Measurements from ENCODE around the gene XRRA1. TPM values are rescaled to one million over a fixed set of nuclear protein-coding genes. Genes with fewer than 3 reads are reported as not detected.
A peak's percentile ranks its signal among the peaks of the same experiment; 100 is the strongest.

Gene XRRA1
- total RNA-seq, 1 donor = 9.8 TPM

- TF ChIP-seq, protein P1, sequence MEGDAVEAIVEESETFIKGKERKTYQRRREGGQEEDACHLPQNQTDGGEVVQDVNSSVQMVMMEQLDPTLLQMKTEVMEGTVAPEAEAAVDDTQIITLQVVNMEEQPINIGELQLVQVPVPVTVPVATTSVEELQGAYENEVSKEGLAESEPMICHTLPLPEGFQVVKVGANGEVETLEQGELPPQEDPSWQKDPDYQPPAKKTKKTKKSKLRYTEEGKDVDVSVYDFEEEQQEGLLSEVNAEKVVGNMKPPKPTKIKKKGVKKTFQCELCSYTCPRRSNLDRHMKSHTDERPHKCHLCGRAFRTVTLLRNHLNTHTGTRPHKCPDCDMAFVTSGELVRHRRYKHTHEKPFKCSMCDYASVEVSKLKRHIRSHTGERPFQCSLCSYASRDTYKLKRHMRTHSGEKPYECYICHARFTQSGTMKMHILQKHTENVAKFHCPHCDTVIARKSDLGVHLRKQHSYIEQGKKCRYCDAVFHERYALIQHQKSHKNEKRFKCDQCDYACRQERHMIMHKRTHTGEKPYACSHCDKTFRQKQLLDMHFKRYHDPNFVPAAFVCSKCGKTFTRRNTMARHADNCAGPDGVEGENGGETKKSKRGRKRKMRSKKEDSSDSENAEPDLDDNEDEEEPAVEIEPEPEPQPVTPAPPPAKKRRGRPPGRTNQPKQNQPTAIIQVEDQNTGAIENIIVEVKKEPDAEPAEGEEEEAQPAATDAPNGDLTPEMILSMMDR (IDR thresholded peaks at IDR 0.05; ENCODE audit: extremely low read depth, low read depth, low read length) = no peak
- Histone ChIP-seq H3K27ac (ENCODE audit: low read depth, low read length) (peak overlapping the region; percentile 59), H3K4me1 (ENCODE audit: insufficient read depth, low read length) (peaks cover 28% of the 10 kb centered on the region), H3K9me3 (ENCODE audit: low read depth, low read length) (no peaks in the 10 kb centered on the region), H3K36me3 (ENCODE audit: insufficient read depth, low read length) (no peaks in the 10 kb centered on the region), H4K20me1 (ENCODE audit: insufficient read depth, low read length) (no peaks in the 10 kb centered on the region), H3K27me3 (ENCODE audit: insufficient read depth, low read length) (no peaks in the 10 kb centered on the region), H3K4me2 (ENCODE audit: insufficient read depth, low read length) (no peak overlapping the region), H2AFZ (ENCODE audit: low read length) (no peak overlapping the region), H3K79me2 (ENCODE audit: insufficient read depth, low read length) (peaks cover 20% of the 10 kb centered on the region), H3K4me3 (ENCODE audit: insufficient read depth, low read length) (no peak overlapping the region)
- DNase-seq (ENCODE audit: insufficient read length, low spot score, missing footprints) = peak; percentile 41
Measured at GRCh38 chr11:74820763-74821162, 128.1 kb downstream of the XRRA1 start.

DNA sequence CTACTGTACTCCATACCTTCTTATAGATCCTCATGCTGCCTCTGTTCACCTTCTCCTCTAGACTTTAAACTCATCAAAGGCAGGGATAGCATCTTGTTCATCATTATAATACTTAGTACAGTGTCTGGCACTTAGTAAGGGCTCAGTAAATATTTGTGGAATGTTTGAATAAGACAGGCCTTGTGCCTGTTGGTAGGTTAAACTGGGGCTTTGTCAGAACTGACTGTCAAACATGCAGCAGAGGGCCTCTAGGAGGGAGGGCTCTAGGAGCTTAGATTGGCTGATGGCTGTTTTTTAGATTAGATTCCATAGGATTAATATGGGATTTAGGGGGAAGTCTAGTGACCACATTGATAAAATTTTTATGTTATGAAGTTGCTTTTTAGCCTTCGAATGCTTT lies 129.5 kb downstream of the XRRA1 start:
- Histone ChIP-seq H3K4me1 (ENCODE audit: insufficient read depth, low read length) (peaks cover 28% of the 10 kb centered on the region), H3K4me2 (ENCODE audit: insufficient read depth, low read length) (no peak overlapping the region), H3K27me3 (ENCODE audit: insufficient read depth, low read length) (no peaks in the 10 kb centered on the region), H3K9me3 (ENCODE audit: low read depth, low read length) (no peaks in the 10 kb centered on the region), H4K20me1 (ENCODE audit: insufficient read depth, low read length) (no peaks in the 10 kb centered on the region), H3K79me2 (ENCODE audit: insufficient read depth, low read length) (peaks cover 15% of the 10 kb centered on the region), H3K4me3 (ENCODE audit: insufficient read depth, low read length) (no peak overlapping the region), H2AFZ (ENCODE audit: low read length) (no peak overlapping the region), H3K36me3 (ENCODE audit: insufficient read depth, low read length) (no peaks in the 10 kb centered on the region), H3K27ac (ENCODE audit: low read depth, low read length) (peak overlapping the region; percentile 59)
- TF ChIP-seq, protein P1 (IDR thresholded peaks at IDR 0.05; ENCODE audit: extremely low read depth, low read depth, low read length) = no peak
- no peak for DNase-seq (ENCODE audit: insufficient read length, low spot score, missing footprints)

DNA sequence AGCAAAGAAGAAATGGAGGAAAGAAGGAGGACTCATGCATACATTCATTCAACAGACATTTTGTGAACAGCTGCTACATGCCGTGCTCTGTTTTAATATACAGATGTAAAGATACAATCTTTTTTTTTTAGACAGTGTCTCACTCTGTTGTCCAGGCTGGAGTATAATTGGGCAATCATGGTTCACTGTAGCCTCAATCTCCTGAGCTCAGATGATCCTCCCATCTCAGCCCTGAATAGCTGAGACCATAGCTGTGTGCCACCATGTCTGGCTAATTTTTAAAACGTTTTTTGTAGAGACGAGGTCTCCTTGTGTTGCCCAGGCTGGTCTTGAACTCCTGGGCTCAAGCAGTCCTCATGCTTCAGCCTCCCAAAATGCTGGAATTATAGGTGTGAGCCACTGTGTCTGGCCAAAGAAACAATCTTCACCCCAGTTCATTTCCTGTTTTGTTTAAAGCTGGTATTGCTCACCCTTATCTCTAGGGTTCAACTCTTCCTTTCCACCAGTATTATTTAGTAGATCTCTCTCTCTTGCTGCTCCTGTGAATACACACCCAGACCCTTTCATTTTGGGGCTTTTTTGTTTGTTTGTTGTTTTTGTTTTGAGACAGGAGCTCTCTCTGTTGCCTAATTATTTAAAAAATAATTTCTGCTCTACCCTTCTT lies 130.5 kb downstream of the XRRA1 start:
- Histone ChIP-seq H2AFZ (ENCODE audit: low read length) (no peak overlapping the region), H3K9me3 (ENCODE audit: low read depth, low read length) (no peaks in the 10 kb centered on the region), H4K20me1 (ENCODE audit: insufficient read depth, low read length) (no peaks in the 10 kb centered on the region), H3K4me3 (ENCODE audit: insufficient read depth, low read length) (no peak overlapping the region), H3K4me2 (ENCODE audit: insufficient read depth, low read length) (no peak overlapping the region), H3K27ac (ENCODE audit: low read depth, low read length) (no peak overlapping the region), H3K4me1 (ENCODE audit: insufficient read depth, low read length) (peaks cover 28% of the 10 kb centered on the region), H3K36me3 (ENCODE audit: insufficient read depth, low read length) (no peaks in the 10 kb centered on the region), H3K79me2 (ENCODE audit: insufficient read depth, low read length) (peaks cover 10% of the 10 kb centered on the region), H3K27me3 (ENCODE audit: insufficient read depth, low read length) (no peaks in the 10 kb centered on the region)
- DNase-seq (ENCODE audit: insufficient read length, low spot score, missing footprints) = no peak
- TF ChIP-seq, protein P1 (IDR thresholded peaks at IDR 0.05; ENCODE audit: extremely low read depth, low read depth, low read length) = no peak

GRCh38 chr11:74816664-74817063 lies 132.2 kb downstream of the XRRA1 start:
- Histone ChIP-seq H4K20me1 (ENCODE audit: insufficient read depth, low read length) (no peaks in the 10 kb centered on the region), H3K4me3 (ENCODE audit: insufficient read depth, low read length) (no peak overlapping the region), H3K27ac (ENCODE audit: low read depth, low read length) (no peak overlapping the region), H3K36me3 (ENCODE audit: insufficient read depth, low read length) (no peaks in the 10 kb centered on the region), H3K79me2 (ENCODE audit: insufficient read depth, low read length) (peaks cover 8% of the 10 kb centered on the region), H2AFZ (ENCODE audit: low read length) (no peak overlapping the region), H3K27me3 (ENCODE audit: insufficient read depth, low read length) (no peaks in the 10 kb centered on the region), H3K4me2 (ENCODE audit: insufficient read depth, low read length) (no peak overlapping the region), H3K4me1 (ENCODE audit: insufficient read depth, low read length) (peaks cover 19% of the 10 kb centered on the region), H3K9me3 (ENCODE audit: low read depth, low read length) (no peaks in the 10 kb centered on the region)
- TF ChIP-seq, protein P1 (IDR thresholded peaks at IDR 0.05; ENCODE audit: extremely low read depth, low read depth, low read length) = no peak
- no peak for DNase-seq (ENCODE audit: insufficient read length, low spot score, missing footprints)
